Measurements from ENCODE around the gene MTCH1.

DNA sequence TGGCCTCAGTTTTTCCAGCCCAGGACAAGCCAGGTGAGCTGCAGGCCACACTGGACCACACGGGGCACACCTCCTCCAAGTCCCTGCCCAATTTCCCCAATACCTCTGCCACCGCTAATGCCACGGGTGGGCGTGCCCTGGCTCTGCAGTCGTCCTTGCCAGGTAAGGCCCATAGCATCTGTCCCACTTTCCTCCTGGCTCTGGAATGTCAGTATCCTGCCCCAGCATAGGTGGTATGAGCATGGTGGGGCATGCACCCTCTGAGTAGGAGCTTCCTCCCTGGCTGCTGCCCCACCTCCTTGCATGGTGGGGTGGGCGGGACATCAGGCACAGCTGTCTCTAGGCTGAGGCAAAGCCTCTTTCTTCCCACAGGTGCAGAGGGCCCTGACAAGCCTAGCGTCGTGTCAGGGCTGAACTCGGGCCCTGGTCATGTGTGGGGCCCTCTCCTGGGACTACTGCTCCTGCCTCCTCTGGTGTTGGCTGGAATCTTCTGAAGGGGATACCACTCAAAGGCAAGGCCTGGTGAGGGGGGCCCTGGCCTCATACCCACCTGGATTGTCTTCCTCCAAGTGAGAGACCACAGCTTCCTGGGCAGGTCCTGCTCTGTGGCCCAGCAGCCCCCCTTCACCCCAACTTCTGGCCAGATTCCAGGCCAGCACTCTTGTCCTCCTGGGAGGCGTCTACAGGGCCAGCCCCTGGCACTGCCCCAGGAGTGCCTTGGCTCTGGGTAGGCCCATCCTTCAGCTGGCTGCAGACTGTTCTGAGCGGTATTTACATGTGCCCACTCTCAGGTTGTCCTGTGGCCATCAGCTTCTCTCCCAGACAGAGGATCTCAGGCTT is 22.3 kb downstream of the MTCH1 start:
- no peak for TF ChIP-seq MAZ (IDR thresholded peaks at IDR 0.05; ENCODE audit: borderline replicate concordance, low read depth, low read length)
- TF ChIP-seq EP300 (IDR thresholded peaks at IDR 0.05) = no peak
- no peak for TF ChIP-seq POLR2A (IDR thresholded peaks at IDR 0.05; ENCODE audit: low read length)

Measured in A549 (cell line).